GM19043 (cell line): ENCODE data around the gene SPDYE3.
"Not testable (repeated sequence)": the region's sequence is repeated elsewhere in the genome, so short reads cannot be mapped to it uniquely, and the experiment has no call there.

ENCODE experiments used
- ATAC-seq: cut with Tn5 transposase; IDR thresholded peaks from one replicate; pipeline ENCODE4 v1.9.1; 2021; ENCODE audit warnings: low read depth; ENCODE audit not compliant: unreplicated experiment

SPDYE3 gene

DNA sequence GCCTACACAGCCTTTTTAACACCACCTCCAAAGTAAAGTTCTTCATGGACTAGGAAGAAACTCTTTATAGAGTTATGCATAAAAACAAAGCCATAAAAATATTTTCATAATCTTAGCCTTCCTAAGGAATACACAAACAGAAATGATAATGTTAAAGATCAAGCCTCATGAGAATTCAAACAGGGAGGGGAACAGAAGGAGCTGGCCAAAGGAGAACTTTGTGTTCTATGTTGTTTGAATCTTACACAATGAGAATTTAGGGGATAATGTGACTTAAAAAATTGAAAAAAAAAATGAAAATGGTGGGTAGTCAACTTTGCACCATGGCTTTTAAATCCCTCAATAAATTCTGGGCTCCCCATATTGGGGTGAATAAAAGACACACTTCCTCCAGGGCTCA, 41.3 kb downstream of the SPDYE3 start:
- ATAC-seq, result no peak

GRCh38 chr7:100349757-100350156, 42.3 kb downstream of the SPDYE3 start:
- ATAC-seq, result no peak

DNA sequence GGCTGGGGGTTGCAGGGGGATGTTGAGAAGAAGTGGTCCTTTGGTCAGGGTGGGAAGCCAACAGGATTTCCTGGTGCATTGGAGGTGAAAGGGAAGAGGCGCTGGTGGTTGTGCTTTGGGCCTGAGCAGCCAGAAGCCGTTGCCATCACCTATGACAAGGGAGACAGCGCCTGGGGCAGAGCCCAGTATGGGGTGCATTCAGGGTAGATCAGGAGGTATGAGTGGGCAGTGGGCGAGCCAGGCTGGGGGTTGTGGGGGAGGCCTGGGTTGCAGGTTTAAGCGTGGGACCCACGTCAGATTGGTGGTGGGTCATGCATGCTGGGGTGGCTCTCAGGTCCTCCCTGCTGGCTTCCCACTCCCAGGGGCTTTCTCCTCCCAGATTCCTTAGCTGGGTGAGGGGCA, 44.2 kb downstream of the SPDYE3 start:
- no peak for ATAC-seq

GRCh38 chr7:100352230-100352781, 44.8 kb downstream of the SPDYE3 start:
- ATAC-seq, result not testable (repeated sequence)

DNA sequence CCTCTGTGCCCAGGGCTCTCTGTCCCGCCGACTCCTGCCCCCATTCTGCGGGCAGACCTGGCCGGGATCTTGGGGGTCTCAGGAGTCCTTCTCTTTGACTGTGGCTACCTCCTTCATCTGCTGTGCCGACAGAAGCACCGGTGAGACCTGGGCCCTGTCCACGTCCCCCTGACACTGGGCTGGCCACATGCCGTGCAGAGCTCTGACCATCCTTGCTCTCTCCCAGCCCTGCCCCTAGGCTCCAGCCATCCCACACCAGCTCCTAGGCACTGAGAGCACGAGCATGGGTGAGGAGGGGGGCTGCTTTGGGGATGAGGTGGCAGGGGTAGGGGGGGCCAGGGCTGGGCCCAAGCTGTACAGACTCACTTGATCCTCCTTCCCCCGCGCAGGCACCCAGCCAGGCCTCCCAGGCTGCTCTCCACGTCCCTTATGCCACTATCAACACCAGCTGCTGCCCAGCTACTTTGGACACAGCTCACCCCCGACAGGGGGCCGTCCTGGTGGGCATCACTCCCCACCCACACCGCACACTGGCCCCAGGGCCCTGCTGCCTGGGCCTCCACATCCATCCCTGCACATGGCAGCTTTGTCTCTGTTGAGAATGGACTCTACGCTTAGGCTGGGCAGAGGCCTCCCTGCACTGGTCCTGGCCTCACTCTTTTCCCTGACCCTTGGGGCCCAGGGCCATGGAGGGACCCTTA, 45.6 kb downstream of the SPDYE3 start:
- ATAC-seq, result no peak

- no peak for ATAC-seq
These were observed 46.3 kb downstream of the SPDYE3 start for GRCh38 chr7:100353685-100354330.

DNA sequence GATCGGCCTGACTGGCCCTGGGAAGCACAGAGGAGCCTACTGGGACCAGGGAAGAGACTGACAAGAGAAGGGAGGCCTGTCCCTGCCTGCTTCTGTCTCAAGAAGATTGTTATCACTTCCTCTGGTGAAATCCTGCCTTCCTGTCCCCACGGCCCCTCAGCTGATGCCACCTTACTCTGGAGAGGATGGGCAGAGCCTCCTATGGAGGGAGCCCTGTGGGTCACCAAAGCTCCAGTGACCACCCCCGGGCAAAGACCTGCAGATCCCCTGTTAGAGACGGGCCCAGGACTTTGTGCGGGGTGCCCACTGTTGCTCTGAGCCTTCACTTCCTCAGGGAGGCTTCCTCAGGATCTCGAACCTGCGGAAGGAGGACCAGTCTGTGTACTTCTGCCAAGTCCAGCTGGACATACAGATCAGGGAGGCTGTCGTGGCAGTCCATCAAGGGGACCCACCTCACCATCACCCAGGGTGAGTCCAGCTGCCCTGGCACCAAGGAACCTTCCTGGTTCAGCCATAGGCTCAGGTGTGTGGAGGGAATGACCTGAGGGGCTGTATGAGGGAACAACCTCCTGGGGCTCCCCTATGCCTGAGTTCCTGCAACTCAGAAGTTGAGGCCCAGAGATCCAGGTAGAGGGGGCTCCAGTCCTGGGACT, 49.0 kb downstream of the SPDYE3 start:
- ATAC-seq, result no peak

- ATAC-seq, result no peak
These were observed 49.6 kb downstream of the SPDYE3 start for GRCh38 chr7:100357131-100357561.

- no peak for ATAC-seq
These were observed 50.7 kb downstream of the SPDYE3 start, which contains the start of gene PILRB for GRCh38 chr7:100358027-100358856. PILRB (plus strand) TSS chr7:100358117; CDS start chr7:100358303, 186 bp downstream.

- no peak for ATAC-seq
These were observed 51.3 kb downstream of the SPDYE3 start for GRCh38 chr7:100358857-100359212.

GRCh38 chr7:100360135-100360854, 52.8 kb downstream of the SPDYE3 start:
- no peak for ATAC-seq

- no peak for ATAC-seq
These were observed 55.6 kb downstream of the SPDYE3 start for GRCh38 chr7:100363098-100363497.

DNA sequence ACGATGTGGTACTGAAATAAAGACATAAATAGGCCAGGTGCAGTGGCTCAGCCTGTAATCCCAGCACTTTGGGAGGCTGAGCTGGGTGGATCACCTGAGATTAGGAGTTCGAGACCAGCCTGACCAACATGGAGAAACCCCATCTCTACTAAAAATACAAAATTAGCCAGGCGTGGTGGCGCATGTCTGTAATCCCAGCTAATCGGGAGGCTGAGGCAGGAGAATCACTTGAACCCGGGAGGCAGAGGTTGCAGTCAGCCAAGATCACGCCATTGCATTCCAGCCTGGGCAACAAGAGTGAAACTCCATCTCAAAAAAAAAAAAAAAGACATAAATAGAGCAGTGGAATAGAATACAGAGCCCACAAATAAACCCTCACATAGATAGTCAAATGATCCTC, 56.3 kb downstream of the SPDYE3 start:
- ATAC-seq, result not testable (repeated sequence)

- ATAC-seq, result no peak
These were observed 57.0 kb downstream of the SPDYE3 start for GRCh38 chr7:100364480-100364879.

DNA sequence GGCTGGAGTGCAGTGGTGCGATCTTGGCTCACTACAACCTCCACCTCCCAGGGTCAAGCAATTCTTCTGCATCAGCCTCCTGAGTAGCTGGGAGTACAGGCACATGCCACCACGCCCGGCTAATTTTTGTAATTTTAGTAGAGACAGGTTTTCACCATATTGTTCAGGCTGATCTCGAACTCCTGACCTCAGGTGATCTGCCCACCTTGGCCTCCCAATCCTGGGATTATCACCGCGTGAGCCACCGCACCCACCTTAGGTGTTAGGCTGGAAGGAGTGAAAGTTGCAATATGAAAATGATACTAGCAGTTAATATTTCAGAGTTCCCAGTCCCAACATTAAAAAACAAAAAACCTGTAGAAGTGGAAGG, 58.5 kb downstream of the SPDYE3 start:
- ATAC-seq, result peak; percentile 3

DNA sequence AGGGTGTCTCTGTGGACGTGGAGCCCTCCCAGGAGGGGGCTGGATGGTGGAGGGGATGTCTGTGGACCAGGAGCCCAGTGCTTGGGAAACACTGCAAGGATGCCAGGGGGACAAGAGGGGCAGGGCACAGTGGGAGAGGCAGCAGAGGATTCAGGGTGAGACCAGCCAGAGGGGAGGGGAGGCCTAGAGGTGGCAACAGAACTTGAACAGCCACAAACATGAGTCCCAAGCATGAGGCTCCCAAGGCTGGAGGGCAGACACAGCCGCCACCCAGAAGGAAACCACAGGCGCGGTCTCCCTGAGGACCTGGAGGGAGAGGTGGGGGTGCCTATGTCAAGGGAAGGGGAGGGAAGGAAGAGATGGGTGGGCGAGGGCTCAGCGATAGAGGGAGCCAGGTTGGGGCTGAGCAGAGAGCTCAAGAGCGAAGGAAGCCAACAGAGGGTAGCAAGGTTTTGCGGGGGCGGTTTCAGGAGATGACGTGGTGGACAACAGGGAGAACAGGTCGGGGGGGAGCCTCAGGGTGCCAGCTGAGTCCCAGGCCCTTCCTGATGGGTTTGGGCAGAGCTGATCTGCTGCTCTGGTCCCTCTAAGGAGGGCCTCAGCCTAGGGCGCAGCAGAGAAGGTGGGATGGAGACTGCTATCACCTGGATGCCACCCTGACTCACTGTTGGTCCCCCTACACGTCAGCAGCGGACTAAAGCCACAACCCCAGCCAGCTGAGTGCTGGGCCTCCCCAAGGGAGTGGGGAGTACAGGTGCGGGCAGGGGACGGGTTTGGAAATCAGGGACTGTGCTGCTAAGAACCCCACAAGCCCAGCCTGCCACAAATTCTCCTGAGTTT, 59.1 kb downstream of the SPDYE3 start:
- no peak for ATAC-seq

DNA sequence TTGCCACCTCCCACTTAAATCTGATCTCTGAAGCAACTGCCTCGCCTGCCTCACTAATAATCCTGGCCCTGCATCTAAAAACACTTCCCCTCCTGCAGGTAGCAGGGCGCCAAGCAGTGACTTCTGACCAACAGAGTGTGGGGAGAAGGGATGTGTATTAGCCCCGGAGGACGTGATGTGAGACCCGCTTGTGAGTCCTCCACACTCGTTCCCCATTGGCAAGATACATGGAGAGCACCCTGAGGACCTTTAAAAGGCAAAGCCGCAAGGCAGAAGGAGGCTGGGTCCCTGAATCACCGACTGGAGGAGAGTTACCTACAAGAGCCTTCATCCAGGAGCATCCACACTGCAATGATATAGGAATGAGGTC, 59.7 kb downstream of the SPDYE3 start:
- no peak for ATAC-seq

DNA sequence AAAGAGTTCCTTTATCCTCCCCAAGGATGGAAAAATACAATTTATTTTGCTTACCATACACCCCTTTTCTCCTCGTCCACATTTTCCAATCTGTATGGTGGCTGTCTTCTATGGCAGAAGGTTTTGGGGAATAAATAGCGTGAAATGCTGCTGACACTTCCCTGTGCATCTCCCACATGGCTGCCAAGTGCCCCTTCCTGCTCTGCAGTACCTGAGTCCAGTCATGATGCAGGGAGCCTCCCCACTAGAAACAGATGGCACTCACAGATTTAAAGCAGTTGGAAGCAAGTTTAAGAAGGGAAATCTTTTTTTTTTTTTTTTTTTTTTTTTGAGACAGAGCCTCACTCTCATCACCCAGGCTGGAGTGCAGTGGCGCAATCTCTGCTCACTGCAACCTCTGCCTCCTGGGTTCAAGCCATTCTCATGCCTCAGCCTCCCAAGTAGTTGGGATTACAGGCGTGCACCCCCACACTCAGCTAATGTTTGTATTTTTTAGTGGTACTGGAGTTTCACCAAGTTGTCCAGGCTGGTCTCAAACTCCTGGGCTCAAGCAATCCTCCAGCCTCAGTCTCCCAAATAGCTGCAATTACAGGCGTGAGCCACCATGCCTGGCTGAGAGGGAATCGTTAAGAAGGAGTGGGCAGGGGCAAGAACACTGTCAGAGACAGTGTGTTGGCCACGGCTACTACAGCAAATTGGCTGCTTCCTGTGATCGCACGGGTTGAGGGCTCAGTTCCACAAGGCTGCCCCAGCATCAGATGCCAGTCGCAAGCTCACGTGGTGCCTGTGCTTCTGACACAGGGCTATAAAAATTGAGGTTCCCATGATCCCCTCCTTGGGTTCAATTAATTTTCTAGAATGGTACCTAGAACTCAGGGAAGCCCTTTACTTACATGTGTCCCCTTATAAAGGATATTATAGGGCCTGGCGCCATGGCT, 60.4 kb downstream of the SPDYE3 start:
- ATAC-seq, result no peak
